Astrocyte of the cerebellum (primary cell): ENCODE data around the gene GPS1.

Source experiments
- DNase-seq: peaks from one replicate; pipeline ENCODE4 v3.0.0-alpha.2; 2011; ENCODE audit warnings: low read depth
- H3K4me3 ChIP-seq: 2 replicates; pipeline ENCODE4 v1.5.1; 2011; ENCODE audit warnings: mild to moderate bottlenecking, low read depth, low read length, moderate library complexity
- in situ Hi-C: cut with HindIII; loops from 2 replicates; pipeline ENCODE4 v1.10.0; 2017; ENCODE audit warnings: low sequenced_read_pairs
- TF ChIP-seq, protein P1 (sequence below): IDR thresholded peaks from 2 replicates; pipeline ENCODE4 v1.5.1; 2012; ENCODE audit warnings: low read length, low read depth, moderate library complexity, mild to moderate bottlenecking; ENCODE audit errors: missing control alignments

Gene GPS1

DNA sequence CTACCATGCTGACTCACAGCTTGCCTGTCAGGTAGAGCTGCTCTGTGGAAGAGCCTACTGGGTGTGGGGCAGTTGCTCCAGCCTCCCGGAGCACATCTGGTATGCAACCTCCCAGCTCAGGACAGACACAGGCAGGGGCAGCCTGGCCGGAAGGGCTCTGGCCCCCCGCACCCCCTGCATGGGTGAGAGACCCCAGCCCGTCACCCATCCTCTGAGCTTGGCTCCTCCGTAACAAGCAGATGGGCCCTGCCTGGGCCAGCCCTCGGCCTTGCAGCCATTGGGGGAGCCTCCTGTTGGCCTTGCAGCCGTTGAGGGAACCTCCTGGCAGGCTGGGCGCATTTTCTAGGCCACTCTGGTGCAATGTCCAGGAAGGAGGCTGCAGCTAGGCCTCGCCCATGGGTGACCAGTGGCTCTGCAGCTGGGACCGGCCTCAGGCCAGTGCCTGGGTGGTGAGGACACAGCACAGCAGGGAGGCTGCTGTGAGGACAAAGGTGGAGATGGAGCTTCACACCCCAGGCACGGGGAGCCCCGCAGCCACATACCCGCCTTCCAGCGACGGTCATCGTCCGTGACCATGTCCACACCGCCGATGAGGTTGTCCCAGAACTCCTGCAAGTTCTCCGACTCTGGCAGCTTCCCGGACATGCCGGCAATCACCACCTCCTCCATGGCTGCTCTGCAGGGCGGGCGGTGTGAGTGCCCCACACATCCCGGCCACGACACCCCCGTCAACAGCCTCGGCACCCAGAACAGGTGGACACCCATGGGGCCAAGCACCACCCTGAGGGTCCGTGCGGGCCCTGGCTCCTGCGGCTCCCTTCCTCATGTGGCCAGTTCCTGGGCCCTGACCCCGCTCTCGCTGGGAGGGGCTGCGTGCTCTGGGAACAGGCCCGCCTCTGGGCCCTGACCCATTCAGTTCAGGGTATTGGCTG, 44.3 kb downstream of the GPS1 start:
- H3K4me3 ChIP-seq: peak overlapping the region; percentile 61
- no peak for DNase-seq
- TF ChIP-seq, protein P1, sequence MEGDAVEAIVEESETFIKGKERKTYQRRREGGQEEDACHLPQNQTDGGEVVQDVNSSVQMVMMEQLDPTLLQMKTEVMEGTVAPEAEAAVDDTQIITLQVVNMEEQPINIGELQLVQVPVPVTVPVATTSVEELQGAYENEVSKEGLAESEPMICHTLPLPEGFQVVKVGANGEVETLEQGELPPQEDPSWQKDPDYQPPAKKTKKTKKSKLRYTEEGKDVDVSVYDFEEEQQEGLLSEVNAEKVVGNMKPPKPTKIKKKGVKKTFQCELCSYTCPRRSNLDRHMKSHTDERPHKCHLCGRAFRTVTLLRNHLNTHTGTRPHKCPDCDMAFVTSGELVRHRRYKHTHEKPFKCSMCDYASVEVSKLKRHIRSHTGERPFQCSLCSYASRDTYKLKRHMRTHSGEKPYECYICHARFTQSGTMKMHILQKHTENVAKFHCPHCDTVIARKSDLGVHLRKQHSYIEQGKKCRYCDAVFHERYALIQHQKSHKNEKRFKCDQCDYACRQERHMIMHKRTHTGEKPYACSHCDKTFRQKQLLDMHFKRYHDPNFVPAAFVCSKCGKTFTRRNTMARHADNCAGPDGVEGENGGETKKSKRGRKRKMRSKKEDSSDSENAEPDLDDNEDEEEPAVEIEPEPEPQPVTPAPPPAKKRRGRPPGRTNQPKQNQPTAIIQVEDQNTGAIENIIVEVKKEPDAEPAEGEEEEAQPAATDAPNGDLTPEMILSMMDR: no peak
- in situ Hi-C loops: no loop called here

DNA sequence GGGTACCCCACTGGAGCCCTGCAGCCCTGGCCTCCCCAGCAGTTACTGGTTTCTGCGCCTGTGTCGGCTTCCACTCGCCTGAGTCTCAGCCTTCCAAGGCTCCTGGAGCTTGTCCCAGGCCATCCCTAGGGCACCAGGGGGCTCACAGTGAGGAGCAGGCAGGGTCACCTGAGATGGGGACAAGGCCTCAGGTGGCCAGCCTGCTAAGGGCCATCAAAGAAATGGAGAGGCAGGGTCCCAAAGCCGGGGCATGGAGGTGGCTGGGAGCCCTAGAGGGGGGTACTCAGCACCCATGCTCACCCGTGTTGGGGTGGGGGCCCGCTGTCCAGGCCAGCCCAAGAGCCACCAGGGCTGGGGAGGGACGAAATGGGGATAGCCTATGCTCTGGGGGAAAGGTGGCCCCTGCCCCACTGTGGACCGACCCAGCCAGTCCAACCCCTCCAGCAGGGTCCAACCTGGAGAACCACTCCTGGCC, 45.0 kb downstream of the GPS1 start:
- in situ Hi-C loops: no loop called here

GRCh38 chr17:82097184-82097918, 45.7 kb downstream of the GPS1 start:
- in situ Hi-C loops: no loop called here
- H3K4me3 ChIP-seq: peak overlapping the region; percentile 61
- no peak for DNase-seq
- TF ChIP-seq, protein P1: no peak

More for the DNA sequence above, 45.0 kb downstream of the GPS1 start:
- peak overlapping the region; percentile 61 for H3K4me3 ChIP-seq
- DNase-seq: no peak
- TF ChIP-seq, protein P1: no peak

DNA sequence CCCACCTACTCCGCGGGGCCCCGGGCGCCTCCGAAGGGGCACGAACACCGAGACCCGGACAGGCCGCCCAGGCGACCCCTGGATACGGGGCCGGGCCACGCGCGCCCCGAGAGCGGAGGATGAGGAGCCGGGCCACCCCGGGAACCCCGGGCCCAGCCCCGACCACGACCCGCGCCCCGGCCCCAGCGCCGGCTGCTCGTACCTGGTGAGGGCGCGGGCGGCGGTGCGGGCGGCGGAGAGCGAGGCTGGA, 46.1 kb downstream of the GPS1 start:
- in situ Hi-C loops: no loop called here

DNA sequence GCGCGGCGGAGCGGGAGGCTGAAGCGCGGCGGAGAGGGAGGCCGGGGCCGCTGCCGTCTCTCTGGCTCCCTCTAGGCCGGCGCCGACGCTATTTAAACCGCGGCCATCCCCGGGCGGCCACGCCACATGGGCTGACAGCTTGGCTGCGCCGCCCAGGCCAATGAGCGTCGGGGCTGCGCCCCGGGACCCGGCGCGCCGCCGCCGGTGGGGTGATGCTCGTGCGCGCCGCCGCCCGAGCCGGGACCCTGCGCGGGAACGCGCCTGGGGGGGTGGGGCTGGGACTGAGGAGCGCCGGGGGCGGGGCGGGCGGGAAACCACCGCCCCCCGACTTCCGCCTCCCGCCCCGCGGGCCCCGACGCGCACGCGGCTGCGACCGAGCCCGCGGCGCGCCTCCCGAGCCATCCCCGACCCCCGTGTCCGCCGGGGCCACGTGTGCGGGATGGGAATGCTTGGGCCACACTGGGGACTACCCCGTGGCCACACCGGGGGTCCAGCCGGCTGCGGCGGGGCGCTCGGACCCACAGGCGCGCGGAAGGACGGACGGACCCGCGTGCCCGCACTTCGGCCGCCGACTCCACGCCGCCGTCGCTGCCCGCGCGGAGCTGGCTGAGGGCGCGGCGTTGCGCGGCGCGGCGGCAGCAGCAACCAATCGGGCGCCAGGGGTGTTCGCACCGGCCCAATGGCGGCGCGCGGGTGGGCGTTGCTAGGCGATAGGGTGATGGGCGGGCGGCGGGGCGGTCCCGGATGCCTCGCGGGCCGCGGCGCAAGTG, 46.7 kb downstream of the GPS1 start, which contains the start of gene FASN:
TSS of gene FASN (minus strand) at position 68 of the 770 bp plus-strand sequence. CDS start 1,791 bp downstream, outside the sequence.
- in situ Hi-C loops: no loop called here
- peak within 1 kb of the TSS; percentile 61 for H3K4me3 ChIP-seq
- TF ChIP-seq, protein P1: peak; percentile 24
- DNase-seq: peak; percentile 88

More for the DNA sequence above, 46.1 kb downstream of the GPS1 start:
- H3K4me3 ChIP-seq: peak overlapping the region; percentile 61
- TF ChIP-seq, protein P1: no peak
- DNase-seq: no peak
